Endometrium (tissue), 2 donors: Measurements from ENCODE around the gene FGD4.

Experiments
- FAIRE-seq: peaks from 2 replicates; lab custom pipeline; 2012; peaks lifted over from hg19 to GRCh38; lab: Jason Lieb, UNC
- donor health status: control.
- donor health status: control.

Gene FGD4

DNA sequence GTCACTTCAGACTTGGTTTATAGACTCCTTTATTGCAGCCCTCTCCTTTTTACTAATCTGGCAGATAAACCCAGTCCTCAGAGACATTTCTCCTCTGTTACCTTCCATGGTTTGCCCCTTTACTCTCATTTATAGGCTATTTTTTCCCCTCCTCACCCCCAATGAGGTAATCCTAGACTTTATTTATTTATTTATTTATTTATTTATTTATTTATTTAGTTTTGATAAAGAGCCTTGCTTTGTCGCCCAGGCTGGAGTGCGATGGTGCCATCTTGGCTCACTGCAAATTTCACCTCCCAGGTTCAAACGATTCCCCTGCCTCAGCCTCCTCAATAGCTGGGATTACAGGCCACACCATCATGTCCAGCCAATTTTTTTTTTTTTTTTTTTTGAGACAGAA is 8.4 kb downstream of the FGD4 start:
- no peak for FAIRE-seq

GRCh38 chr12:32413412-32413811 is 14.1 kb downstream of the FGD4 start:
- FAIRE-seq: no peak

DNA sequence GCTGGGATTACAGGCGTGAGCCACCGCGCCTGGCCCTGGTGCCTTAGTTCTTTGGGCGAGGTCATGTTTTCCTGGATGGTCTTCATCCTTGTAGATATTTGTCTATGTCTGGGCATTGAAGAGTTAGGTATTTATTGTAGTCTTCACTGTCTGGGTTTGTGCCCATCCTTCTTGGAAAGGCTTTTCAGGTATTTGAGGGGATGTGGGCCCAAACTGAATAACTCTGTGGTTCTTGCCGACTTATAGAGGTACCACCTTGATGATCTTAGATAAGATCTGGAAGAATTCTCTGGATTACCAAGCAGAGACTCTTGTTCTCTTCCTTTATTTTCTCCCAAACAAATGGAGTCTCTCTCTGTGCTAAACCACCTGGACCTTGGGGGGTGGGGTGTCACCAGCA is 18.9 kb downstream of the FGD4 start:
- no peak for FAIRE-seq

DNA sequence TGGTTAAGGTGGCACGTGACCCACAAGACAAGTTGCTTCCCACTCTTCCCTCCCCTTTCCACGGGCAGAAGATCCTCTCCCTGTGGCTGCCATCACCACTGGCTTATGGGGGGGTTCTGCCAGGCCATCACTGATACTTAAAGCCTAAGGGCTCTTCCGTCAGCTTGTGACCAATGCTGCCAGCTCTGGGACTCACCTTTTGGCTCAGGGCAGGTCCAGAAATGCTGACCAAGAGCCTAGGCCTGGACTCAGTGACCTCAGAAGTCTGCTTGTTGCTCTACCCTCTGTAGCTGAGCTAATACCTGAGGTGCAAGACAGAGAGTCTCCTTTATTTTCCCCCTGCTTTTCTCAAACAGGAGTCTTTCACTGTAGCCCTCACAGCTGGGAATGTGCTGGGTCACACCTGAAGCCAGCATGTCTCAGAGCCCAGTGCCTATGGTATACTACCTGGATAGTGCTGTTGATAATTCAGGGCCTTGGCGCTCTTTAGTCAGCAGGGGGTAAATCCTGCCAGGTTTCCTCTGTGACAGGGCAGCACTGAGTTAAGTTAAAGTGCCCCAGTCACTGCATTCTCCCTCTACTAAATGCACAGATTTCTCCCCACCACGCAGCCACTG is 19.7 kb downstream of the FGD4 start:
- FAIRE-seq: no peak

GRCh38 chr12:32419520-32419960 is 20.2 kb downstream of the FGD4 start:
- no peak for FAIRE-seq

DNA sequence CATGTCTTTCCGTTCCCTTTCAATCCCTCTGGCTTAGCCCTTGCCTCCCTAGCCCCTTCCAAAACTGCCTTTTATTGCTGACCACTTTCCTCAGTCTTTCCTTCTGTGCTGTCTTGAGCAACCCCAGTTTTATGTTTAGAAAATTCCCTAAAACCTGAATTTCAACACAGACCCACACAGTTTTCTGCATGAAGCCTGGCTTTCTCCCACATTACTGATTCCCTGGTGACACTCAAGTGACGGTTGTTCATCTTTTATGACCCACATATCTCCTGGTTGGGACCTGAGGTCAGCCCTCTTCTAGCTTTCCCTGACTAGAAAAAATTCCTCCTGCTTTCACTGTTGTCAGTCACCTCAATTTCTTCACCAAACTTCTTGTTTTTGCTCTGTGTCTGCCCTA is 21.0 kb downstream of the FGD4 start:
- no peak for FAIRE-seq

DNA sequence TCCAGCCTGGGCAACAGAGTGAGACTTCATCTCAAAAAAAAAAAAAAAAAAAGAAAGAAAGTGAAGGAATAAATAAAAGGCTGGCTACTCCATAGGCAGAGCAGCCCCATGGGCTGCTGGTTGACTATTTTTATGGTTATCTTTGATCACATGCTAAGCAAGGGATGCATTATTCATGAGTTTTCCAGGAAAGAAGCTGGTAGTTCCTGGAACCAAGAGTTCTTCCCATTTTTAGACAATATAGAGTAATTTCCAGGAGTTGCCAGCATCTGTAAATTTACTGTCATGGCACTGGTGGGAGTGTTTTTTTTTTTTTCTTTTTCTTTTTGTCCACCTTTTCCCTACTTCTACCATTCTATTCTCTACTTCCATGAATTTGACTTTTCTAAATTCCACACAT is 24.2 kb downstream of the FGD4 start:
- no peak for FAIRE-seq

DNA sequence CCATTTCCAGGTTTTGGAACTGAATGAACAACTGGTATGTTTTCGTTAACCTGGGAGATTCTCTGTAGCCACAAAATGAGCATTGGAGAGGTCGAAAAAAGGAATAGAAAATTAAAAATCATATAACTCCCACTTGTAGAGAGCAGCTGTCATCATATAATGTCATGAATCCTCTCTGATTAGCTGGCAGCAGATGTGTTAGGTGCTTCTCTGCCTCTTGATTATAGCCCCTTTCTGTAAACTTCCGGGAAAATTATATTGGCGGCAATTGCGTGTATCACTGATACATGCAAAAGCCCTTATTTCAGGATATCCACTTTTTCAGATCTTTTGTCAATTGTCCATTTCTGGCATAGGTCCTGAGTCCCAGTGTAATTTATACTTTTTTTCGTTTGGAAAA is 31.7 kb downstream of the FGD4 start:
- no peak for FAIRE-seq

DNA sequence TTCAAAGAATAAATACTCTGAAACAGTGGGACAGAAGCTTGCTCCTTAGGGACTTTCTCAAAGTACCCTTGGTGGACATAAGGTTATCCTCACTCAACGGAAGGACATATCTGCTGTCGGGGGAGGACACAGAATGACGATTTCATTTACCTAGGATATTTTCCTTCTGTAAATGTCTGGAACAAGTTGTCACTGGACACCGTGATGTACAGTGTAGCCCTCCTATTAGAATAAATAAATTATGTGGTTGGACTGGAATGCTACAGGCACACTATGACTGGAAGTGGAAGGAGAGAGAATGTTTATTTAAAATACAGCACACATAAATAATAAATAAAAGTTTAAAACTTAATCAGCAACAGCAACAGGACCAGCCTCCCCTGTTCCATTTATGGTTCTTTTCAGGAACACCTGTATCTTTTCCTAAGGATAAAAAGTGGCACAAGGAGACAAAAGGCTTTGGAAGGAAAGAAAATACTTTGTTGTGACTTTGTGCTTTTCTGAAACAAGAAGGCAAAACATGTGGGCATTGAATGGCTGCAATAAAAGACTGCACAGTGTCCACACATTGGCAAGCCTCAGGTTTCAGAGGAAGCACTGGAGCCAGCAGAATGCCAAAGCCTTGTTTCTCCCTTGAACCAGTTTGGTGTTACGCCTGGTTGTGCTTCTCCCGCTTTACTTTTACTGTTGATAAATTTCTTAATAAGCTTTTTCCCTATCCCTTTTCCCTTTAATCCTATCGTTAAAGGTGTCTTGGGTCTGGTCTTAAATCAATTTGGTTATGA is 36.8 kb downstream of the FGD4 start:
- no peak for FAIRE-seq

GRCh38 chr12:32437095-32437515 is 37.7 kb downstream of the FGD4 start:
- peak; percentile 91 for FAIRE-seq

DNA sequence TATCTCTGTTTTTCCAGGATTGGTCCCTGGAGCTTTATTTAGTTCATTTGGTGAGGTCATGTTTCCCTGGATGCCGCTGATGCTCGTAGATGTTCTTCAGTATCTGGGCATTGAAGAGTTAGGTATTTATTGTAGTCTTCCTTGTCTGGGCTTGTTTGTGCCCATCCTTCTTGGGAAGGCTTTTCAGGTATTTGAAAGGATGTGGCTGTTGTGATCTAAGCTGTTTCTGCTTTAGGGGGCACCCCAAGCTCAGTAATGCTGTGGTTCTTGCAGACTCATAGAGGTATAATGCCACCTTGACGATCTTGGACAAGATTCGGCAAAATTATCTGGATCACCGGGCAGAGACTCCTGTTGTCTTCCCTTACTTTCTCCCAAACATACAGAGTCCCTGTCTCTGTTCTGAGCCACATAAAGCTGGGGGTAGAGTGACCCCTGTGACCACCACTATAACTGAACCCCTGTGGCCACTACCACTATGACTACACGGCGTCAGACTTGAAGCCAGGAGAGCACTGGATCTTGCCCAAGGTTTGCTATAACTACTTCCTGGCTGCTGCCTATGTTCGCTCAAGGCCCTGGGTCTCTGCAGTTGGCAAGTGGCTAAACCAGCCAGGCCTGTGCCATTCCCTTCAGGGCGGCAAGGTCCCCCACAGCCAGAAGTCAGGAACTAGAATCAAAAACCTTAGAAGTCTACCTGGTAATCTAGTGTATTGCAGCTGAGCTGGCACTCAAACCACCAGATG is 40.9 kb downstream of the FGD4 start:
- FAIRE-seq: no peak

- FAIRE-seq: no peak
Measured at GRCh38 chr12:32443491-32443890, 44.1 kb downstream of the FGD4 start.

- no peak for FAIRE-seq
Measured at GRCh38 chr12:32444895-32445294, 45.5 kb downstream of the FGD4 start.

DNA sequence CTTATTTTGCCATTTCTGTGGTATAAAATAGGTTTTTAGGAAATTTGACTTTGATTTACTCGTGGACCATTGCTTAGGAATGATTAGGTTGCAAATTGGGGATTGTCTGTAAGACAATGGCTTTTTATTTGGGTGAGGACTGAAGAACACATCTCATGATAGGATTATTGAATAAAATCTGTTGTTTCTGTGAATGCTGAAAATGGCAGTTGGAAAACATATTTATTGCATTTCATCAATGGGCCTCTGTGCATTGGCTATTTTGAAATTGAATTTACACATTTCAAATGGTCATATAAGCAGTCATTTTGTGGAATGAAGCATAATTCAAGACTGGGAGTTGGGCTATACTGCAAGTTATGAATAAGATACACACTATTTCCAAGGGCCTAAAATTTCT is 46.0 kb downstream of the FGD4 start:
- FAIRE-seq: no peak

GRCh38 chr12:32446316-32447119 is 47.2 kb downstream of the FGD4 start:
- no peak for FAIRE-seq

DNA sequence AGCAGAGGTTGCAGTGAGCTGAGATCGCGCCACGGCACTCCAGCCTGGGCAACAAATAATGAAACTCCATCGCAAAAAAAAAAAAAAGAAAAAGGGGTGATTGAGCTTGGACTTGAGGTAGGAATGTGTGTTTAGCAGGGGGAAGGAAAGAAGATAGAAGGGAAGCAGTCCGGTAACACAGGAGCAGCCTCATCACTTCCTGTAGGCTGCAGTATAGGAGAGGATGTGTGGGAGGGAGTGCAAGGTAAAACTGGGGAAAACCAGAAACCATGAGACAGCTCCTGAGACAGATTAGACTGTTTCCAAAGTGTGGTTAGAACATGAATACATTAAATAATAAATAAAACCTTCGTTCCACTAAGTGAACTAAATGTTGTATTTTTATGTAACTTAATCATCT is 49.2 kb downstream of the FGD4 start:
- no peak for FAIRE-seq

- FAIRE-seq: no peak
Measured at GRCh38 chr12:32450363-32450762, 51.0 kb downstream of the FGD4 start.

GRCh38 chr12:32450768-32451167 is 51.4 kb downstream of the FGD4 start:
- no peak for FAIRE-seq

- no peak for FAIRE-seq
Measured at GRCh38 chr12:32451816-32452215, 52.5 kb downstream of the FGD4 start.

- peak; percentile 46 for FAIRE-seq
Measured at GRCh38 chr12:32454075-32454474, 54.7 kb downstream of the FGD4 start.

- FAIRE-seq: no peak
Measured at GRCh38 chr12:32454866-32455265, 55.5 kb downstream of the FGD4 start.

GRCh38 chr12:32455607-32456071 is 56.3 kb downstream of the FGD4 start:
- peak; percentile 94 for FAIRE-seq
